ENCODE results near the gene PLSCR5. TPM values are rescaled to one million over a fixed set of nuclear protein-coding genes. Genes with fewer than 3 reads are reported as not detected.
A peak's percentile ranks its signal among the peaks of the same experiment; 100 is the strongest.

Gene PLSCR5
- total RNA-seq, 4 donors from 2014 or later, result not detected

GRCh38 chr3:146634346-146634745, 29.2 kb upstream of the PLSCR5 start:
- Histone ChIP-seq H3K36me3 (no peaks in the 10 kb centered on the region), H3K4me1 (no peaks in the 10 kb centered on the region), H3K4me3 (no peak overlapping the region), H3K27ac (no peak overlapping the region), H3K27me3 (no peaks in the 10 kb centered on the region), H3K9me3 (no peaks in the 10 kb centered on the region)
- no peak for TF ChIP-seq POLR2A (IDR thresholded peaks at IDR 0.05)
- TF ChIP-seq CTCF (IDR thresholded peaks at IDR 0.05), result no peak
- TF ChIP-seq POLR2AphosphoS5 (IDR thresholded peaks at IDR 0.05), result no peak
- ATAC-seq, result no peak
- WGBS, 2 donors (ENCODE audit: low coverage in 1 of 2), result 39 to 86% methylated on average over 1 to 2 of the region's 3 CpGs

DNA sequence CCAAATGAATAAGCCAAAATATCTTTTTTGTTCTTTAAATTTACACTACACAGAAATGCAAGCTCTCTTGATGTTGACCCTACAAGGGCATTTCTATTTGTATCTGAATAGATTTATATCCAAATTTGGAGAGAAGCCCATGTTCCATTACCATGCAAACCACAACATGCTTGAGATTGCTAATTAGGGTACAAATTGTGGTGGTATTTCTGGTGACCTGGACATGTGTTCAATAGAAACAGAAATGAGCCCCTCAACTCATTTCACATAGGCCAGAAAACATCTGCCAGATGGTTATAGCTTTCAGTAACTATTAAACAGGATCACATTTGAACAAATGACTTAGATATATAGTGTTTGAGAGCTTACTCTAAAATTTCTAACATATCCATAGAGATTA, 23.5 kb upstream of the PLSCR5 start:
- no peaks in the 10 kb centered on the region for H3K36me3 ChIP-seq
- TF ChIP-seq POLR2AphosphoS5 (IDR thresholded peaks at IDR 0.05) (no peak), POLR2A (IDR thresholded peaks at IDR 0.05) (no peak)
- H3K27ac ChIP-seq, result no peak overlapping the region
- H3K4me3 ChIP-seq, result no peak overlapping the region
- ATAC-seq, result no peak
- no peaks in the 10 kb centered on the region for H3K9me3 ChIP-seq
- no peaks in the 10 kb centered on the region for H3K4me1 ChIP-seq
- H3K27me3 ChIP-seq, result no peaks in the 10 kb centered on the region

GRCh38 chr3:146626403-146627122, 21.4 kb upstream of the PLSCR5 start:
- Histone ChIP-seq H3K27me3 (no peaks in the 10 kb centered on the region), H3K36me3 (no peaks in the 10 kb centered on the region), H3K4me3 (no peak overlapping the region), H3K9me3 (no peaks in the 10 kb centered on the region), H3K27ac (no peak overlapping the region), H3K4me1 (no peaks in the 10 kb centered on the region)
- WGBS, 2 donors (ENCODE audit: low coverage in 1 of 2), result 76 to 98% methylated on average over 4 to 8 of the region's 8 CpGs
- no peak for ATAC-seq
- no peak for TF ChIP-seq CTCF (IDR thresholded peaks at IDR 0.05)
- no peak for TF ChIP-seq POLR2AphosphoS5 (IDR thresholded peaks at IDR 0.05)
- no peak for TF ChIP-seq EP300 (IDR thresholded peaks at IDR 0.05)
- TF ChIP-seq POLR2A (IDR thresholded peaks at IDR 0.05), result no peak

DNA sequence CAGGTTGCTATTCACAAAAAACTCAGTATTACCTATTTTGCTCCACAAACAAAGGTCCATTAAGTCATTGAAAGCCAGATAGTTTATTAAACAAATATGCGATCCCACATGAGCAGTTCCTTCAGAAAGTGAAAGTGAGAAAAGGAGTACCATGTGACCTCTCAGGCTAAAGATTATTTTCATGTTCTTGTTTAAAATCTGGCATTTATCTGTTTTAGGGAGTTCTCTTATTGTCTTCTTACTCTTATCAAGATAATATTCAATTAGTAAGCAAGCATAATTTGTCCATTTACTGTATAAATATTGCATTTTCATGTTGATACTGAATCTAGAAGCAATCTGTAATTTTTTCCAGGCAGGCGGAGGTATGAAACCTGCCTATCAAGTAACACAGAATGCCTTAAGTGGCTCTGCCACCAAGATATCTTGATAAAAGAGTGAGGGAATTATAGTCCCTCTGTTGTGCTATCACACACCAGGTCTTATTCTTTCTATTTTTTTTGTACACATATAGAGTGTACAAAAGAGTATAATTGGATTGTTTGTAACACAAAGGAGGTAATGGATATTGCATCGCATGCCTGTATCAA, 20.1 kb upstream of the PLSCR5 start:
- H3K4me3 ChIP-seq, result peak overlapping the region; percentile 11 to 14
- no peak for ATAC-seq
- WGBS, 2 donors (ENCODE audit: low coverage in 1 of 2), result 39 to 65% methylated on average over 2 to 3 of the region's 3 CpGs

GRCh38 chr3:146621723-146622122, 16.6 kb upstream of the PLSCR5 start:
- no peaks in the 10 kb centered on the region for H3K4me1 ChIP-seq
- H3K36me3 ChIP-seq, result no peaks in the 10 kb centered on the region
- no peaks in the 10 kb centered on the region for H3K27me3 ChIP-seq
- ATAC-seq, result no peak
- no peak overlapping the region for H3K27ac ChIP-seq
- no peak for TF ChIP-seq EP300 (IDR thresholded peaks at IDR 0.05)
- TF ChIP-seq POLR2A (IDR thresholded peaks at IDR 0.05), result no peak
- TF ChIP-seq POLR2AphosphoS5 (IDR thresholded peaks at IDR 0.05), result no peak
- TF ChIP-seq CTCF (IDR thresholded peaks at IDR 0.05), result no peak
- H3K4me3 ChIP-seq, result no peak overlapping the region
- no peaks in the 10 kb centered on the region for H3K9me3 ChIP-seq

More for the DNA sequence above, 20.1 kb upstream of the PLSCR5 start:
- TF ChIP-seq CTCF (IDR thresholded peaks at IDR 0.05) (no peak), POLR2AphosphoS5 (IDR thresholded peaks at IDR 0.05) (no peak), EP300 (IDR thresholded peaks at IDR 0.05) (no peak), POLR2A (IDR thresholded peaks at IDR 0.05) (no peak)
- H3K27ac ChIP-seq, result no peak overlapping the region
- no peaks in the 10 kb centered on the region for H3K27me3 ChIP-seq
- no peaks in the 10 kb centered on the region for H3K4me1 ChIP-seq
- H3K9me3 ChIP-seq, result no peaks in the 10 kb centered on the region
- no peaks in the 10 kb centered on the region for H3K36me3 ChIP-seq

Measured in gastroesophageal sphincter (tissue), 4 donors.